Stomach (tissue), 9 donors: ENCODE results near the gene IQCH. TPM values are rescaled to one million over a fixed set of nuclear protein-coding genes. Genes with fewer than 3 reads are reported as not detected.
A peak's percentile ranks its signal among the peaks of the same experiment; 100 is the strongest.

Source experiments
- DNase-seq, 2 donors: peaks; one replicate each; pipeline versions ENCODE4 v3.0.0 to v3.0.0-alpha.2; 2013 to 2019
- H3K27ac ChIP-seq, 5 donors: fragments of 200-600 bp in 4 of 5; sonication (generic) in 4 of 5; one replicate each; pipeline ENCODE4 v1.5.1; 2013 to 2019; ENCODE audit warnings: mild to moderate bottlenecking in 1 of 5, moderate library complexity in 1 of 5
- H3K27me3 ChIP-seq, 3 donors: fragments of 200-600 bp; sonication (generic); one replicate each; pipeline ENCODE4 v1.5.1; 2017 to 2019; ENCODE audit warnings: mixed run types in 1 of 3
- H3K36me3 ChIP-seq, 4 donors: fragments of 200-600 bp; sonication (generic); 1 replicate in 3 of 4; 2 replicates in 1 of 4; pipeline ENCODE4 v1.5.1; 2016 to 2019
- H3K4me1 ChIP-seq, 4 donors: fragments of 200-600 bp; sonication (generic); one replicate each; pipeline ENCODE4 v1.5.1; 2016 to 2019
- H3K4me3 ChIP-seq, 4 donors: fragments of 200-600 bp; sonication (generic) in 3 of 4; one replicate each; pipeline ENCODE4 v1.5.1; 2016 to 2019; ENCODE audit warnings: mild to moderate bottlenecking in 1 of 4
- H3K9me3 ChIP-seq, 4 donors: fragments of 200-600 bp; sonication (generic); one replicate each; pipeline ENCODE4 v1.5.1; 2016 to 2019
- CTCF ChIP-seq, 7 experiments: fragments of 450-650 bp in 4 of 7; fragments of 200-600 bp in 3 of 7; sonication (generic) in 3 of 7; IDR thresholded peaks; one replicate each; pipeline ENCODE4 v1.5.1; 2016 to 2019; ENCODE audit warnings: antibody characterized with exemption in 7 of 7, control low read depth in 2 of 7, mild to moderate bottlenecking in 1 of 7
- EP300 ChIP-seq: sonication (generic); formaldehyde crosslinking; IDR thresholded peaks from one replicate; pipeline ENCODE4 v1.6.1; 2017; ENCODE audit warnings: antibody characterized with exemption
- POLR2A ChIP-seq, 4 donors: fragments of 450-650 bp; IDR thresholded peaks; one replicate each; pipeline ENCODE4 v1.6.1; 2016; ENCODE audit warnings: antibody characterized with exemption in 4 of 4, control low read depth in 2 of 4, mild to moderate bottlenecking in 1 of 4, moderate library complexity in 1 of 4
- POLR2AphosphoS5 ChIP-seq, 3 donors: sonication (generic); formaldehyde crosslinking; IDR thresholded peaks; one replicate each; pipeline ENCODE4 v1.6.1; 2016; ENCODE audit warnings: antibody characterized with exemption in 3 of 3
- WGBS, 5 donors: extraction: QIAGEN DNeasy Blood & Tissue Kit in 3 of 5; methylation state at CpG; one replicate each; pipeline versions ENCODE4 v1.1.5 to v1.1.7; 2013 to 2018; 5-methylcytosine and 5-hydroxymethylcytosine counted together
- intact Hi-C: fragments of 100-400 bp; cut with DNase I; formaldehyde crosslinking; loops from one replicate; pipeline ENCODE4 v1.15.1; 2023; ENCODE audit warnings: low total_unique reads
- polyA plus RNA-seq, 3 donors: library from polyadenylated mRNA; stranded (reverse); fragments of 200-250 nt; gene quantifications; one replicate each; pipeline ENCODE4 v1.2.3, GENCODE V29; 2013
- total RNA-seq, 5 donors: library from RNA; depleted of rRNA; stranded (reverse); fragments of >200 nt; gene quantifications; one replicate each; pipeline versions ENCODE4 v1.1.0 to v1.2.3, GENCODE V29; 2014 to 2016
- donor health status: healthy with polysubstance abuse.
- donor health status: Bipolar disorder and iron deficiency.
- donor health status: healthy.

Gene IQCH
- total and polyA plus RNA-seq, 8 donors = 0.25 to 9.4 (median 1.7) TPM; not detected in 1

- intact Hi-C loops = no loop called here
- Histone ChIP-seq H3K4me3 (no peak overlapping the region), H3K27ac (no peak overlapping the region), H3K36me3 (no peaks in the 10 kb centered on the region), H3K9me3 (no peaks in the 10 kb centered on the region), H3K4me1 (no peaks in the 10 kb centered on the region), H3K27me3 (no peaks in the 10 kb centered on the region)
- no peak for DNase-seq
- 78 to 95% (median 81%) methylated on average over 1 of the region's 1 CpG for WGBS, 5 donors
- TF ChIP-seq CTCF (IDR thresholded peaks at IDR 0.05) = no peak
- TF ChIP-seq POLR2A (IDR thresholded peaks at IDR 0.05) = no peak
- no peak for TF ChIP-seq POLR2AphosphoS5 (IDR thresholded peaks at IDR 0.05)
- TF ChIP-seq EP300 = no peak
These were observed 42.1 kb downstream of the IQCH start for GRCh38 chr15:67296684-67297083.

- Histone ChIP-seq H3K4me1 (no peaks in the 10 kb centered on the region), H3K9me3 (no peaks in the 10 kb centered on the region), H3K36me3 (no peaks in the 10 kb centered on the region), H3K27me3 (no peaks in the 10 kb centered on the region), H3K27ac (no peak overlapping the region), H3K4me3 (no peak overlapping the region)
- intact Hi-C loops = loop anchor here (5.0 kb wide), 1 partner anchor 353 kb away; no protein-coding TSS in a partner anchor
- DNase-seq = no peak
- 67 to 91% (median 86%) methylated on average over 2 of the region's 2 CpGs for WGBS, 5 donors
- TF ChIP-seq EP300 (no peak), POLR2AphosphoS5 (IDR thresholded peaks at IDR 0.05) (no peak), POLR2A (IDR thresholded peaks at IDR 0.05) (no peak), CTCF (IDR thresholded peaks at IDR 0.05) (no peak)
These were observed 45.9 kb downstream of the IQCH start for GRCh38 chr15:67300266-67301025.

- Histone ChIP-seq H3K9me3 (no peaks in the 10 kb centered on the region), H3K4me1 (no peaks in the 10 kb centered on the region), H3K27me3 (no peaks in the 10 kb centered on the region), H3K4me3 (no peak overlapping the region), H3K36me3 (no peaks in the 10 kb centered on the region), H3K27ac (no peak overlapping the region)
- WGBS, 5 donors = 59 to 70% (median 67%) methylated on average over 4 of the region's 4 CpGs
- peak in 1 of 2 donors; percentile 72 for DNase-seq
- intact Hi-C loops = loop anchor here (5.0 kb wide), 1 partner anchor 356 kb away; no protein-coding TSS in a partner anchor
- TF ChIP-seq POLR2AphosphoS5 (IDR thresholded peaks at IDR 0.05) (no peak), EP300 (no peak), CTCF (IDR thresholded peaks at IDR 0.05) (peak in 5 of 7 experiments; percentile 14 to 71 (median 55)), POLR2A (IDR thresholded peaks at IDR 0.05) (no peak)
These were observed 49.1 kb downstream of the IQCH start for GRCh38 chr15:67303490-67304363.

GRCh38 chr15:67304778-67305177, 50.2 kb downstream of the IQCH start:
- no peak for DNase-seq
- Histone ChIP-seq H3K27ac (no peak overlapping the region), H3K27me3 (no peaks in the 10 kb centered on the region), H3K9me3 (no peaks in the 10 kb centered on the region), H3K36me3 (no peaks in the 10 kb centered on the region), H3K4me3 (no peak overlapping the region), H3K4me1 (no peaks in the 10 kb centered on the region)
- intact Hi-C loops = loop anchor here (5.0 kb wide), 1 partner anchor 357 kb away; no protein-coding TSS in a partner anchor
- no peak for TF ChIP-seq POLR2AphosphoS5 (IDR thresholded peaks at IDR 0.05)
- no peak for TF ChIP-seq CTCF (IDR thresholded peaks at IDR 0.05)
- TF ChIP-seq EP300 = no peak
- TF ChIP-seq POLR2A (IDR thresholded peaks at IDR 0.05) = no peak
